HepG2 (cell line): Measurements from ENCODE around the gene HYDIN. TPM values are rescaled to one million over a fixed set of nuclear protein-coding genes. Genes with fewer than 3 reads are reported as not detected.

Experiments
- ATAC-seq: fragments of 200-7000 bp; cut with Tn5 transposase; 3 replicates; pipeline ENCODE4 v1.9.1; 2020; ENCODE audit warnings: mild to moderate bottlenecking, moderate library complexity
- BruUV-seq: library from RNA; stranded (reverse); fragments of 400-500 nt; replicated peaks from 2 replicates; lab custom pipeline; 2021; lab: Mats Ljungman, UMichigan
- CTCF ChIA-PET: fragments of 300-600 bp; formaldehyde crosslinking; extraction: SDS; loops from one replicate; lab custom pipeline; 2021; ENCODE audit warnings: low total read pairs, inconsistent platforms, low intra/inter-chr PET ratio; lab: Yijun Ruan, JAX
- POLR2A ChIA-PET: fragments of 350-600 bp; sonication (Branson Sonifier 250); formaldehyde crosslinking; loops from one replicate; lab custom pipeline; 2020; ENCODE audit warnings: antibody characterized with exemption, inconsistent platforms; lab: Yijun Ruan, JAX
- DNase-seq: peaks from one replicate; pipeline ENCODE4 v3.0.0-alpha.2; 2015; ENCODE audit warnings: low spot score
- FAIRE-seq: peaks from 3 replicates; lab custom pipeline; 2011; peaks lifted over from hg19 to GRCh38; lab: Jason Lieb, UNC
- H2AFZ ChIP-seq: one replicate; pipeline ENCODE4 v1.6.1; 2011; ENCODE audit warnings: low read length, inconsistent platforms
- H3K27ac ChIP-seq: fragments of 300-600 bp; 3 replicates; pipeline ENCODE4 v1.8.0; 2011; ENCODE audit warnings: mixed run types, mild to moderate bottlenecking, mixed read lengths, low read length, inconsistent platforms; ENCODE audit not compliant: insufficient read depth; ENCODE audit errors: extremely low read length
- H3K27me3 ChIP-seq, 2 experiments: fragments of 200-600 bp in 1 of 2; 2 replicates in 1 of 2; 3 replicates in 1 of 2; pipeline versions ENCODE4 v1.6.0 to v1.8.0; 2011; ENCODE audit warnings: low read length in 2 of 2, mild to moderate bottlenecking in 2 of 2, moderate library complexity in 2 of 2, inconsistent platforms in 1 of 2; ENCODE audit not compliant: insufficient read depth in 2 of 2, control insufficient read depth in 1 of 2
- H3K36me3 ChIP-seq, 2 experiments: fragments of 200-600 bp in 1 of 2; replicated peaks in 1 of 2; 2 replicates in 1 of 2; 3 replicates in 1 of 2; pipeline versions ENCODE4 v1.5.1 to v1.8.0; 2011; ENCODE audit warnings: low read length in 2 of 2, inconsistent platforms in 1 of 2; ENCODE audit not compliant: insufficient read depth in 2 of 2, control insufficient read depth in 1 of 2
- H3K4me1 ChIP-seq: 2 replicates; pipeline ENCODE4 v1.5.1; 2012; ENCODE audit warnings: low read length, inconsistent platforms; ENCODE audit not compliant: insufficient read depth
- H3K4me2 ChIP-seq: 2 replicates; pipeline ENCODE4 v1.6.0; 2011; ENCODE audit warnings: low read depth, low read length, inconsistent platforms
- H3K4me3 ChIP-seq, 3 experiments: fragments of 200-600 bp in 1 of 3; sonication (generic), shearing (Covaris generic) in 1 of 3; replicated peaks in 1 of 3; 2 replicates each; pipeline ENCODE4 v1.5.1; 2011 to 2016; ENCODE audit warnings: low read length in 3 of 3, inconsistent platforms in 2 of 3, low read depth in 2 of 3, mild to moderate bottlenecking in 2 of 3, control low read depth in 1 of 3, mixed read lengths in 1 of 3; ENCODE audit not compliant: insufficient read depth in 1 of 3
- H3K79me2 ChIP-seq: one replicate; pipeline ENCODE4 v1.6.1; 2011; ENCODE audit warnings: low read length, inconsistent platforms; ENCODE audit not compliant: insufficient read depth
- H3K9ac ChIP-seq: 2 replicates; pipeline ENCODE4 v1.6.0; 2011; ENCODE audit warnings: mild to moderate bottlenecking, low read depth, low read length, inconsistent platforms; ENCODE audit not compliant: insufficient read depth
- H3K9me3 ChIP-seq: 2 replicates; pipeline ENCODE4 v1.5.1; 2012; ENCODE audit warnings: mild to moderate bottlenecking, low read length
- H4K20me1 ChIP-seq: 2 replicates; pipeline ENCODE4 v1.6.0; 2011; ENCODE audit warnings: inconsistent platforms, mild to moderate bottlenecking, low read length, moderate library complexity; ENCODE audit not compliant: insufficient read depth
- CHD2 ChIP-seq: IDR thresholded peaks from 2 replicates; pipeline ENCODE4 v1.6.1; 2011; ENCODE audit warnings: low read depth, low read length, improper control_type of control experiment
- FOXM1 ChIP-seq: sonication (generic); formaldehyde crosslinking; IDR thresholded peaks from 2 replicates; pipeline ENCODE4 v1.5.0; 2020; ENCODE audit warnings: missing genetic modification reagents
- MIER2 ChIP-seq: IDR thresholded peaks from 2 replicates; pipeline ENCODE4 v1.6.1; 2016; ENCODE audit warnings: missing biosample characterization, missing genetic modification reagents
- SNRNP70 ChIP-seq: fragments of 200-400 bp; formaldehyde crosslinking; IDR thresholded peaks from 2 replicates; pipeline ENCODE4 v1.6.1; 2017; ENCODE audit warnings: mild to moderate bottlenecking, low read depth, low read length, moderate library complexity
- TARDBP ChIP-seq: sonication (generic); formaldehyde crosslinking; IDR thresholded peaks from 2 replicates; pipeline ENCODE4 v1.8.0; 2022; ENCODE audit warnings: mild to moderate bottlenecking, missing genetic modification reagents
- THYN1 ChIP-seq: sonication (generic); formaldehyde crosslinking; IDR thresholded peaks from 2 replicates; pipeline ENCODE4 v1.8.1; 2023; ENCODE audit warnings: low read depth, mild to moderate bottlenecking, moderate library complexity, missing genetic modification reagents, borderline replicate concordance
- ZFP36L1 ChIP-seq: sonication (generic); formaldehyde crosslinking; IDR thresholded peaks from 2 replicates; pipeline ENCODE4 v1.8.0; 2022; ENCODE audit warnings: mild to moderate bottlenecking, missing genetic modification reagents, moderate library complexity
- ZFP41 ChIP-seq: sonication (generic); formaldehyde crosslinking; IDR thresholded peaks from 2 replicates; pipeline ENCODE4 v1.4.0; 2020; ENCODE audit warnings: mild to moderate bottlenecking, missing genetic modification reagents, borderline replicate concordance
- ZNF383 ChIP-seq: sonication (generic); formaldehyde crosslinking; IDR thresholded peaks from 2 replicates; pipeline ENCODE4 v1.4.0; 2020; ENCODE audit warnings: missing genetic modification reagents, mild to moderate bottlenecking, borderline replicate concordance
- ZNF557 ChIP-seq: sonication (generic); formaldehyde crosslinking; IDR thresholded peaks from 2 replicates; pipeline ENCODE4 v1.4.0; 2020; ENCODE audit warnings: missing genetic modification reagents
- WGBS: methylation state at CpG from one replicate; pipeline ENCODE4 v1.1.6; 2017; ENCODE audit warnings: low lambda C conversion rate; 5-methylcytosine and 5-hydroxymethylcytosine counted together
- in situ Hi-C: cut with HindIII; loops from 2 replicates; pipeline ENCODE4 v1.10.0; 2017; ENCODE audit warnings: low pct_unique_long_range_greater_than_20kb; ENCODE audit not compliant: extremely low pct_ligation_motif_present
- intact Hi-C: fragments of 100-400 bp; cut with micrococcal nuclease; formaldehyde crosslinking; loops from one replicate; pipeline ENCODE4 v1.10.0; 2022; ENCODE audit not compliant: unreplicated experiment
- polyA plus RNA-seq, 8 experiments: library from polyadenylated mRNA; depleted of rRNA in 3 of 8; stranded (reverse) in 7 of 8; unstranded in 1 of 8; fragments of >200 nt; fragmentation: Illumina TruSeq in 4 of 8; extraction: Trizol in 4 of 8; gene quantifications; 2 replicates each; pipeline versions ENCODE4 v1.2.1 to v1.2.3, GENCODE V29; 2011 to 2016; ENCODE audit warnings: low read depth in 4 of 8, missing spikeins in 1 of 8, mixed read lengths in 1 of 8; ENCODE audit not compliant: insufficient read depth in 1 of 8
- total RNA-seq, 5 experiments: library from RNA; depleted of rRNA; stranded (reverse); fragments of >200 nt; fragmentation: Illumina TruSeq; extraction: Trizol; gene quantifications; 2 replicates each; pipeline ENCODE4 v1.2.3, GENCODE V29; 2016; ENCODE audit warnings: low read depth in 1 of 5
- TF ChIP-seq, protein P1 (sequence below): sonication (generic); formaldehyde crosslinking; IDR thresholded peaks from 2 replicates; pipeline ENCODE4 v1.4.0; 2020; ENCODE audit warnings: mild to moderate bottlenecking, missing genetic modification reagents
- TF ChIP-seq, protein P2 (sequence below): sonication (generic); formaldehyde crosslinking; IDR thresholded peaks from 2 replicates; pipeline ENCODE4 v1.4.0; 2020; ENCODE audit warnings: missing genetic modification reagents, borderline replicate concordance
- TF ChIP-seq, protein P3 (sequence below): sonication (generic); formaldehyde crosslinking; IDR thresholded peaks from 2 replicates; pipeline ENCODE4; 2020; ENCODE audit warnings: missing genetic modification reagents, mild to moderate bottlenecking, borderline replicate concordance
- TF ChIP-seq, protein P4 (sequence below): sonication (generic); formaldehyde crosslinking; IDR thresholded peaks from 2 replicates; pipeline ENCODE4 v1.4.0; 2020; ENCODE audit warnings: missing genetic modification reagents

The HYDIN gene
- total and polyA plus RNA-seq, 2 of the 13 experiments (the other 11 are each of a cell fraction or from before 2014, with no cell fraction given): not detected

DNA sequence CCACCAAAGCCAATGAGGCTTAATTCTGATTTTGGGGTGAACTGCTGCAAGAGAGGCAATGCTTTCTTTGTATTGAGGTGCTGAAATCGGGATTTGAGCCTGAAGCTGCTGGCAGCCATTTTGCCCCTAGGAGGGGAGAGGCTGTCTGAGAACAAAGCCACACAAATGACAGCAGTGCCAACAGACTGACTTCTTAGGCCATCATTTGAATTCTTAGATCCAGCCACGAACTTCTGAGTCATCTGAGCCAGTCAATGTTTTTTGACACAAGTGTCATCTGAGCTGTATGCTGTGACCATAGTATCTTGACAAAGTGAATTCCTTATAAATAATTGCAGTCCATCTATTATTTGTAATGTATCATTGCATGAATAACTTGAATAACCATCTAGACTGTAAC lies 29.0 kb downstream of the HYDIN start:
- no peak overlapping the region for H3K9ac ChIP-seq
- CTCF ChIA-PET: no interaction called here
- no peaks in the 10 kb centered on the region for H4K20me1 ChIP-seq
- no peaks in the 10 kb centered on the region; a peak in 1 of 5 replicates for H3K27me3 ChIP-seq
- no peaks in the 10 kb centered on the region for H3K36me3 ChIP-seq
- in situ Hi-C loops (no loop called here), intact Hi-C loops (no loop called here)
- H3K4me1 ChIP-seq: no peaks in the 10 kb centered on the region
- POLR2A ChIA-PET: no interaction called here
- no peaks in the 10 kb centered on the region for H3K9me3 ChIP-seq
- no peak for DNase-seq
- H3K79me2 ChIP-seq: no peaks in the 10 kb centered on the region
- 0% methylated on average over 2 of the region's 2 CpGs for WGBS
- no peak overlapping the region for H3K27ac ChIP-seq
- H3K4me2 ChIP-seq: no peak overlapping the region
- no peak overlapping the region for H3K4me3 ChIP-seq
- BruUV-seq: no TSS peak
- H2AFZ ChIP-seq: no peak overlapping the region
- ATAC-seq: no peak
- FAIRE-seq: no peak
- no peak for TF ChIP-seq ZFP41 (CRISPR knock-in tag)
- TF ChIP-seq, protein P1, sequence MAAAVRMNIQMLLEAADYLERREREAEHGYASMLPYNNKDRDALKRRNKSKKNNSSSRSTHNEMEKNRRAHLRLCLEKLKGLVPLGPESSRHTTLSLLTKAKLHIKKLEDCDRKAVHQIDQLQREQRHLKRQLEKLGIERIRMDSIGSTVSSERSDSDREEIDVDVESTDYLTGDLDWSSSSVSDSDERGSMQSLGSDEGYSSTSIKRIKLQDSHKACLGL: no peak
- TF ChIP-seq FOXM1 (CRISPR knock-in tag): no peak
- TF ChIP-seq, protein P2, sequence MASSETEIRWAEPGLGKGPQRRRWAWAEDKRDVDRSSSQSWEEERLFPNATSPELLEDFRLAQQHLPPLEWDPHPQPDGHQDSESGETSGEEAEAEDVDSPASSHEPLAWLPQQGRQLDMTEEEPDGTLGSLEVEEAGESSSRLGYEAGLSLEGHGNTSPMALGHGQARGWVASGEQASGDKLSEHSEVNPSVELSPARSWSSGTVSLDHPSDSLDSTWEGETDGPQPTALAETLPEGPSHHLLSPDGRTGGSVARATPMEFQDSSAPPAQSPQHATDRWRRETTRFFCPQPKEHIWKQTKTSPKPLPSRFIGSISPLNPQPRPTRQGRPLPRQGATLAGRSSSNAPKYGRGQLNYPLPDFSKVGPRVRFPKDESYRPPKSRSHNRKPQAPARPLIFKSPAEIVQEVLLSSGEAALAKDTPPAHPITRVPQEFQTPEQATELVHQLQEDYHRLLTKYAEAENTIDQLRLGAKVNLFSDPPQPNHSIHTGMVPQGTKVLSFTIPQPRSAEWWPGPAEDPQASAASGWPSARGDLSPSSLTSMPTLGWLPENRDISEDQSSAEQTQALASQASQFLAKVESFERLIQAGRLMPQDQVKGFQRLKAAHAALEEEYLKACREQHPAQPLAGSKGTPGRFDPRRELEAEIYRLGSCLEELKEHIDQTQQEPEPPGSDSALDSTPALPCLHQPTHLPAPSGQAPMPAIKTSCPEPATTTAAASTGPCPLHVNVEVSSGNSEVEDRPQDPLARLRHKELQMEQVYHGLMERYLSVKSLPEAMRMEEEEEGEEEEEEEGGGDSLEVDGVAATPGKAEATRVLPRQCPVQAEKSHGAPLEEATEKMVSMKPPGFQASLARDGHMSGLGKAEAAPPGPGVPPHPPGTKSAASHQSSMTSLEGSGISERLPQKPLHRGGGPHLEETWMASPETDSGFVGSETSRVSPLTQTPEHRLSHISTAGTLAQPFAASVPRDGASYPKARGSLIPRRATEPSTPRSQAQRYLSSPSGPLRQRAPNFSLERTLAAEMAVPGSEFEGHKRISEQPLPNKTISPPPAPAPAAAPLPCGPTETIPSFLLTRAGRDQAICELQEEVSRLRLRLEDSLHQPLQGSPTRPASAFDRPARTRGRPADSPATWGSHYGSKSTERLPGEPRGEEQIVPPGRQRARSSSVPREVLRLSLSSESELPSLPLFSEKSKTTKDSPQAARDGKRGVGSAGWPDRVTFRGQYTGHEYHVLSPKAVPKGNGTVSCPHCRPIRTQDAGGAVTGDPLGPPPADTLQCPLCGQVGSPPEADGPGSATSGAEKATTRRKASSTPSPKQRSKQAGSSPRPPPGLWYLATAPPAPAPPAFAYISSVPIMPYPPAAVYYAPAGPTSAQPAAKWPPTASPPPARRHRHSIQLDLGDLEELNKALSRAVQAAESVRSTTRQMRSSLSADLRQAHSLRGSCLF (CRISPR knock-in tag): no peak
- TF ChIP-seq ZNF383 (CRISPR knock-in tag): no peak
- TF ChIP-seq, protein P3, sequence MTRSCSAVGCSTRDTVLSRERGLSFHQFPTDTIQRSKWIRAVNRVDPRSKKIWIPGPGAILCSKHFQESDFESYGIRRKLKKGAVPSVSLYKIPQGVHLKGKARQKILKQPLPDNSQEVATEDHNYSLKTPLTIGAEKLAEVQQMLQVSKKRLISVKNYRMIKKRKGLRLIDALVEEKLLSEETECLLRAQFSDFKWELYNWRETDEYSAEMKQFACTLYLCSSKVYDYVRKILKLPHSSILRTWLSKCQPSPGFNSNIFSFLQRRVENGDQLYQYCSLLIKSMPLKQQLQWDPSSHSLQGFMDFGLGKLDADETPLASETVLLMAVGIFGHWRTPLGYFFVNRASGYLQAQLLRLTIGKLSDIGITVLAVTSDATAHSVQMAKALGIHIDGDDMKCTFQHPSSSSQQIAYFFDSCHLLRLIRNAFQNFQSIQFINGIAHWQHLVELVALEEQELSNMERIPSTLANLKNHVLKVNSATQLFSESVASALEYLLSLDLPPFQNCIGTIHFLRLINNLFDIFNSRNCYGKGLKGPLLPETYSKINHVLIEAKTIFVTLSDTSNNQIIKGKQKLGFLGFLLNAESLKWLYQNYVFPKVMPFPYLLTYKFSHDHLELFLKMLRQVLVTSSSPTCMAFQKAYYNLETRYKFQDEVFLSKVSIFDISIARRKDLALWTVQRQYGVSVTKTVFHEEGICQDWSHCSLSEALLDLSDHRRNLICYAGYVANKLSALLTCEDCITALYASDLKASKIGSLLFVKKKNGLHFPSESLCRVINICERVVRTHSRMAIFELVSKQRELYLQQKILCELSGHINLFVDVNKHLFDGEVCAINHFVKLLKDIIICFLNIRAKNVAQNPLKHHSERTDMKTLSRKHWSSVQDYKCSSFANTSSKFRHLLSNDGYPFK (CRISPR knock-in tag): no peak
- TF ChIP-seq ZNF557 (CRISPR knock-in tag): no peak
- TF ChIP-seq SNRNP70: no peak
- no peak for TF ChIP-seq THYN1 (CRISPR knock-in tag)
- TF ChIP-seq ZFP36L1: no peak
- no peak for TF ChIP-seq CHD2
- TF ChIP-seq, protein P4, sequence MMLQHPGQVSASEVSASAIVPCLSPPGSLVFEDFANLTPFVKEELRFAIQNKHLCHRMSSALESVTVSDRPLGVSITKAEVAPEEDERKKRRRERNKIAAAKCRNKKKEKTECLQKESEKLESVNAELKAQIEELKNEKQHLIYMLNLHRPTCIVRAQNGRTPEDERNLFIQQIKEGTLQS: no peak
- TF ChIP-seq MIER2: no peak
- no peak for TF ChIP-seq TARDBP (CRISPR knock-in tag)
